Cortex of kidney (tissue), 1 donor: Measurements from ENCODE around the gene TGM2.

Experiments used
- DNase-seq: peaks from one replicate; lab custom pipeline; 2025; lab: John Stamatoyannopoulos, UW

Gene TGM2

DNA sequence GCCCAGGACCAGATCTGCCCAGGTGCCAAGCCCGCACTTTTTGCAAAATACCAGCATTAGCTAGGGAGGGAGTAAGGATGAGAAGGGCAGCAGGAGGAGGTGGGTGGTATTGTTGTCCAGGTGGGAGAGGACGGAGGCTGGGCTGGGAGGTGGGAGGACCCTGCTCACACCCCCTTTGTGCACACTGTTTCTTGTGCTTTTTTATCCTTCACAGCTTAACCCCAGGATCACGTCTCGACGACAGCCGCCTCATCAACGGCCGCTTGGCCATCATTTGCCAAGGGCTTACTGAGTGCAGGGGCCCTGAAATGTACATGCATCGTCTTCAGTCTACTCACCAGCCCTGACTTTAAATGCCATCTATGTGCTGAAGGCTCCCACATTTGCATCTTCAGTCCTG is 12.1 kb upstream of the TGM2 start:
- no peak for DNase-seq

- DNase-seq, result no peak
Observed at GRCh38 chr20:38175304-38176180, 10.5 kb upstream of the TGM2 start.

DNA sequence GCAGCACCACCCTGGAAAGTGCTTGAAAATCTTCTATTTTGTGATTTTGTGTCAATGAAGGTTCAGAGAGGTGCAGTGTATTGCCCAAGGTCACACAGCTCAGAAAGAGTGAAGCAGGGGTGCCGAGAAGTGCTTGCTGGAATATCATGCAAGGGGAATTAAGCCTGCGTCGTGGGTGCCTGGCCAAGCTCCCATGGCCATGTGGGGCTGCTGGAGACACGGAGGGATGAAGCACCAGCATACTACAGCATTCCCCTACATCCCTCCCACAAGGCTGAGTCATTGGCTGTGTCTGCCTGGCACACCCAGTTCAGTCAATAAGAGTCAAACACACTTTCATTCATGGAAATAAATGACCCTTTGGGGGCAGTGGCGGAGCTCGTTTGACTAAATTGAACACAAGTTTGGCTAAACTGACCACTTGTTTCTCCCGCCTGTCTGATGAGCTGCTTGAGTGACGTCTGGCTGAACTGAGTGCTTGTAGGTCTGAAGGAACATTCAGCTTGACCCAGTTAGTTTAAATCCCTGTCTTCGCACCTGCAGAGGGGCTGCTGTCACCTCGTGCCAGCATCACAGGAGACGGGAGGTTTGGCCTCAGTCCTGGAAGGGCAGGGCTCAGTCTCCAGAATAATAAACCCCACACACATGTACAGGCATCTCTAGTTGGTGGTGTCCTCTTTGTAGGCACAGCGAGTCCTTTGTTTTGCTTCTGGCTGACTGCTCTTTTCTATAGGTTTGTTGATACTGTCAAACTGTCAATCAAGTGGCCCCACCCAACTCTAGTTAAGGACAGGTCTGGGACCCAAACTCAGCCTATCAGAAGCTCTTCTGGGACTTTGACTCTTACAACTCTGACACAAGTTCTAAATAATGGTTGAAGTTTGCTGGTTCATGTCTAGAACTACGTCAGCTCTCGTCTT is 8.4 kb upstream of the TGM2 start:
- no peak for DNase-seq

DNA sequence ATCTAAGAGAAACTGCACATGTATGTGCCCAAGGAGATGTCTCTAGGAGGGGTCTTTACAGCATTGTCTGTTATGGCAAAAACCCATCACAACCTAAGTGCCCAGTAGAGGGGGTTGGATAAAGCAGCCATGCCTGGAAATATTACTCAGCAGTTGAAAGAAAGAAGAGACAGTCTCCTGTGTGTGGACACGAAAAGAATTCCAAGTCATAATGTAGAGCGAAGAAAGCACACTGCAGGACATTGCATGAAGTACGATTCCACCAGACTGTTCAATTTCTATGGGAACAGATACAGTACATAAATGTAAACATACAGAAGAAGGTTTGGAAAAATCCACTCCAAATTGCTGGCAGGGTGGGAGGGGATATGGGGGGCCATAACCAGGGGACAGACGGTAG is 7.3 kb upstream of the TGM2 start:
- no peak for DNase-seq

DNA sequence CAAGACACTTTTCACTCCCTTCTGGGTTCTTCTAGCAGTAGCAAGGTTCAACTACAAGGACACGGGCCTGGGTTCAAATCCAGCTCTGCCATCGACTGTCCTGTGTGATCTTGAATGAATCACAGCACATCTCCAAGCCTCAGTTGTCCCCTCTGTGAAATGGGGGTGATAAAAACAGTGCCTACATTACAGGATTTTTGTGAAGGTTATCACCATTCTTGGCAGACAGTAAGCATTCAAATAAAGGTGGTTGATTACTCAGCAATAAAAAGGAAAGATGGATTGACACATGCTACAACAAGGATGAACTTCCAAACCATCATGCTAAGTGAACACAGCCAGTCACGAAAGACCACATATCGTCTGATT is 6.6 kb upstream of the TGM2 start:
- no peak for DNase-seq

DNA sequence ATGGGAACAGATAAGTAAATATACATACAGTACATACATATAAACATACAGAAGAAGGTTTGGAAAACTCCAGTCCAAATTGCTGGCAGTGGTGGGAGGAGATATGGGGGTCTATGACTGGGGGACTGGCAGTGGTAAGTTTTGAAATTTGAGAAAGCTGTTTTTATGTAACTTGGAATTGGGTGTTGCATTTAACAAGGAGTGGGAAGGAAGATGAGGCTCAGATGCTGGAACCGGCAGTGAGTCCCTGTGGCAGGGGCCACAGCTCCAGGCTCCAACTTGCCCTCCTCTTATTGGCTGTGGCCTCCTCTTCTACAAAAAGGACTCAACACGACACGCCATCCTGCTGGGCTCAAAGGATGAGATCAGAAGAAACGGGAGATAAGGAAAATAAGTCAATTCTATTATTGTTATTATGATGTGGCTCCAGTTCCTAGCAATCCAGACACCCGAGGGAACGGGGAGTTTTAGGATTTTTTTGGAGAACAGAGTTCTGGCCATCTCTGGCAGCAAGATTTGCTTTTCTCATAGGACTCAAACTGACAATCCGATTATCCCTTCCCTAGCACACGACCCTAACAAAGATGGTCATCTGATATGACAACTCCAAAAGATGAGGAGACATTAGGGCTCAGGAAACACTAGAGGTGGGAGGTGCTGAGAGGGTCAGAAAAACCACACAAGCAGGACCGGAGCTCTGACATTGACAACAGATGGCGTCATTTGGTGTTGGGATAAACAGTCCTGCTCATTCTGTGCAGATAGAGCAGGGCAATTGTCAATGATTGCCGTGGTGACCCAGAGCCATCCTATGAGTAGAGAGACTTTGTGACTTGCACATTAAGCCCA is 6.0 kb upstream of the TGM2 start:
- no peak for DNase-seq

DNA sequence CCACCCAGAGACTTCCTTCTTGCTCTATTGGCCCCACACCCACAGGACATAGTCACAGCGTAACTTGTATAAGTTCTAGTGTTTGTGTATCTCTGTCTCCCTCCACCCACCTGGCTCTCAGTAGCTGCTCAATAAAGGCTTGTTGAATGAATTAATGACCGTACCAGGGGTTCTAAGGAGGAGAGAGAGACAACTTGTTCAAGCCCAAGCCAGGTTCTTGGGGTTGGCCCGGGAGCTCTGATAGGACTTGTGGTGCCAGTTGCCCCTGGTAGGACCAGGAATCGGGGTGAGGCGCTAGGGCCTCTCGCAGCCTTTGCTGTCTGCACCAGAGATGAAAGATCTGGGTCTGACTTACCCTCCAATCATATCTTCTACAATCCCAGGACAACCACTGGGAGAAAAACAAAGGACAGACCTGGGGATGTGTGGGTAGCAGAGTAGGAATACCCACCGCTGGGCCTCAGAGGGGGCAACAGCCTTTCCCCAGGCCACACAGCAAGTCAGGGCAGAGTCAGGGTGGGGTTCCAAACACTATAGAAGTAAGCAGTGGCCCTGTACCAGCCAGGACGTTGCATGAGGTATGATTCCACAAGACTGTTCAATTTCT is 5.3 kb upstream of the TGM2 start:
- no peak for DNase-seq

GRCh38 chr20:38169636-38170193 is 4.6 kb upstream of the TGM2 start:
- no peak for DNase-seq

- no peak for DNase-seq
Observed at GRCh38 chr20:38168791-38169589, 3.9 kb upstream of the TGM2 start.

- no peak for DNase-seq
Observed at GRCh38 chr20:38167851-38168760, 3.0 kb upstream of the TGM2 start.

DNA sequence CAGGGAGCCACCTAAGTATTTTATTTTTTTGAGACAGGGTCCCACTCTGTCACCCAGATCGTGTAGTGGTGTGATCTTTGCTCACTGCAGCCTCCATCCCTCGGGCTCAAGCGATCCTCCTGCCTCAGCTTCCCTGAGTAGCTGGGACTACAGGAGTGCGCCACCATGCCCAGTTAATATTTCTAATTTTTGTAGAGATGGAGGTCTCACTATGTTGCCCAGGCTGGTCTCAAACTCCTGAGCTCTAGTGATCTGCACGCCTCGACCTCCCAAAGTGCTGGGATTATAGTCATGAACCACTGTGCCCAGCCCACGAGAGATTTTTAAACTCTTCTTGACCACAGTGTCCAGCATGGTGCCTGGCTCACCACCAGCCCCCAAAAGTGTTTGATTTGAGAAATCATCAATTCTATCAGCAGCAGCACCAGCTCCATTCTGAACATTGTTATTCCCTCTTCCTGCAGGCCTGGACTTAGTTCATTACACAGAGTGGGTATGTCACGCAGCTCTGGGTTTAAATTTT is 2.3 kb upstream of the TGM2 start:
- DNase-seq, result no peak

GRCh38 chr20:38166703-38167233 is 1.7 kb upstream of the TGM2 start:
- DNase-seq, result no peak

DNA sequence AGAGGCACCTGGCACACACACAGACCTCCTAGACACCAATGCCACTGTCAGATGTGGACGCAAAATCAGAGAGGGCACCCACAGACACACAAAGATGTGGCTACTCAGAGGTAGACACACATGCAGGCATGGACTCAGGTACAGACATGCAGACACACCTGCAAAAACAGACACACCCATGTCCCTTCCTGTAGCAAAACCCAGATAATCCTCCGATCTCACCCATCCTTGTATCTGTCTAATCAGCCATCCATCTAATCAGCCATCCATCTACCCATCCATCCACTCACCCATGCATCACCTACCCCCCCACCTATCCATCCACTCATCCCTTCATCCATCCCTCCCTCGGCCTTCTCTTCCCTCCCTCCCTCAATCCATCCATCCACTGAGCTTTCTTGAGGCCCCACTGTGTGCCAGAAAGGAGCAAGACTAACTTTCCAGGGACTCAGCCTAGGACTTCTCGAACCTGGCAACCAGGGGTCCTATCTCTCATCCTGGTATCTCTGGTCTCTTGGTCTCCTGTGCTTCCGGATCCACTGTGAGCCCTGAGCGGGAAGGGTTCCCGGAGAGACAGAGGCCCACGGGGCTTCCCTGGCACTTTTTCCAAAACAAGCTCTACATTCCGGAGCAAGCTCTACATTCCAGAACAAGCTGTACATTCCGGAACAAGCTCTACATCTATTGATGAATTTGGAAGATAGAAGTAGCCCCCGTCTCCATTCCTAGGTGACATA is 1.1 kb upstream of the TGM2 start:
- DNase-seq, result no peak

- no peak for DNase-seq
Observed at GRCh38 chr20:38164624-38165088, 414 bp downstream of the TGM2 start.

DNA sequence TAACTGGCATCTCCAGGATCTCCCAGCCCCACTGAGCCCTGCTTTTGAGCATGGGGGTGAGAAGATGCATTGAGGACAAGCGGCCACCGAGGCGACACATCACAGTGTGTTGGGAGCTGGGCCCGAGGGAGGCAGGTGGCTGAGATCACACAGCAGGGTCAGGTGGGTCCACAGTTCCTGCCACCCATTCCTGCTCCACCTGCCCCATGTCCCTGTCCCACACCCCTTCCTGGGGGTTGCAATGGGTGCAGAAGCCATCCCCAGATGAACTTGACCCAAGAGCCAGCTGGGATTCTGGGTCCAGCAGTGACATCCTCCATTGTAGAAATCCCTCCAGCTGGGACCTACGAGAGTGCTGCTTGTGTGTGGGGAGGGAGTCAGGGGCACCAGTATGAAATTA is 1.0 kb downstream of the TGM2 start:
- no peak for DNase-seq

DNA sequence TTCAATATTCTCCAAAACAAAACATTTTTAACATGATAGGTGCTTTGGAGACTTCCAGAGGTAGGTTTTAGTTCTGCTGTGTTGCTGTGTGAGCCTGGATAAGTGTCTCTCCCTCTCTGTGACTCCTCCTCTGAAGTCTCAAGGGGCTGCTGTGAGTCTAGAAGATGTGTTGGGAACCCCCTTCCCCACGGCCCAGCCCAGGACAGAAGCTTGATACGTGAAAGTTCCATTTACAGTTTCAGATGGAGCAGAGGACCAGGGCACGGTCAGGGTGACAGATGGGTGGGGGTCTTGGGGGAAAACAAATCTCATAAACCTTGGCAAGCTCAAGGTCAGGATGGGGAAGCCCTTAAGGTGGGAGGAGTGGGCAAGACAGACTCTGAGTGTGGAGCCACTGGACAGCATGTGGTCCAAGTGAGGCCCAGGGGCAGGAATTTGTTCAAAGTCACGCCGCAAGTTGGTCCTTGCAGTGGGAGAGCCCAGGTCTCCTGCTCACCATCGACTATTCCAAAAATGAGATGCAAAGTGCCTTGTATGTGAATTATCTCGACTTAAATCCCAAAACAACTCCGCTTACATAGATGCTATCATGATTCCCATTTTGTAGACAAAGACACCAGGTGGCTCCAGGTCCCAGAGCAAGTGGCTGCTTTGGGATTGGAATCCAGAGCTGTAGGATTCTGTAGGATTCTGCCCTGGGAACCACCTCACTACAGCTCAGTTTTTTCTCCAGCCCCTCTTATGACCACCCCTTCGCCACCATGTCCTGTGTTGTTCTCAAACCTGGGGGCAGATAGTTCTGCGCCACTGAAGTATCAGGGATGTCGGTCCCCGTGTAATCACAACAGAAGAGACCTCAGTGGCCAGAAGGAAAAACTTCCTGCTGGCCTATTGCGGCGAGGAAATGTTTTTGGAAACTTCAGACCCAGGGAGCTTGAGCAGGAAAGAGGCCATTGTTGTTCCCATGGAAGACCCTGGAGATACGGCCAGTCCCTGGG is 1.9 kb downstream of the TGM2 start:
- DNase-seq, result no peak

DNA sequence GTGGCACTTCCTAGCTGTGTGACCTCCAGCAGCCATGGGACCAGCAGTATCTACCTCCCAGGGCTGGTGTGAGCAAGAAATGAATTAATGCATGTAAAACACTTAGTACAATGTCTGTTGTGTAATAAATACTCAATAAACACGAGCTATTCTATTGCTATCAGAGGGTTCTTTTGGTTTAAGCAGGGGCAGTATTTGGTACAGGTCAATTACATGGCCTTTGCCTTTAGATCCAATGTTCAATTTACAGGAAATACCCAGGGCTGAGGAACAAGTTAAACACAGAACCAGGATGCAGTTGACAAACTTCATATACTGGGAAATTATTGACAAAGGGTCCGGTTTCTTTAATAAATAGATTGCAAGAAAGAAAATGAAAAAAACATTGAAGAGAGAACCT is 2.9 kb downstream of the TGM2 start:
- DNase-seq, result no peak
